Keratinocyte (primary cell): Measurements from ENCODE around the gene EXOC4. TPM values are rescaled to one million over a fixed set of nuclear protein-coding genes. Genes with fewer than 3 reads are reported as not detected.

Experiments
- DNase-seq: peaks from one replicate; pipeline ENCODE4 v3.0.0-alpha.2; 2011; ENCODE audit warnings: low read depth, missing footprints, low spot score
- FAIRE-seq: peaks from 2 replicates; lab custom pipeline; 2011; peaks lifted over from hg19 to GRCh38; lab: Jason Lieb, UNC
- H2AFZ ChIP-seq: 2 replicates; pipeline ENCODE4 v1.6.0; 2012; ENCODE audit warnings: low read length, control low read depth, inconsistent platforms; ENCODE audit not compliant: control insufficient read depth
- H3K27ac ChIP-seq: 2 replicates; pipeline ENCODE4 v1.5.1; 2011; ENCODE audit warnings: low read length; ENCODE audit not compliant: control insufficient read depth, insufficient read depth
- H3K27me3 ChIP-seq: 3 replicates; pipeline ENCODE4 v1.6.0; 2011; ENCODE audit warnings: low read length; ENCODE audit not compliant: control insufficient read depth, insufficient read depth; ENCODE audit errors: extremely low read depth
- H3K36me3 ChIP-seq, 2 experiments: 2 replicates in 1 of 2; 3 replicates in 1 of 2; pipeline ENCODE4 v1.5.1; 2011; ENCODE audit warnings: low read length in 2 of 2, mild to moderate bottlenecking in 1 of 2; ENCODE audit not compliant: control insufficient read depth in 2 of 2, insufficient read depth in 2 of 2; ENCODE audit errors: extremely low read depth in 1 of 2
- H3K4me1 ChIP-seq: 3 replicates; pipeline ENCODE4 v1.5.1; 2011; ENCODE audit warnings: low read length; ENCODE audit not compliant: control insufficient read depth, insufficient read depth; ENCODE audit errors: extremely low read depth
- H3K4me2 ChIP-seq: 3 replicates; pipeline ENCODE4 v1.6.0; 2011; ENCODE audit warnings: low read depth, low read length; ENCODE audit not compliant: control insufficient read depth, insufficient read depth; ENCODE audit errors: extremely low read depth
- H3K4me3 ChIP-seq, 3 experiments: fragments of 200-600 bp in 1 of 3; sonication (generic) in 1 of 3; 2 replicates in 2 of 3; 3 replicates in 1 of 3; pipeline ENCODE4 v1.5.1; 2011 to 2016; ENCODE audit warnings: low read length in 3 of 3, mild to moderate bottlenecking in 3 of 3, control low read depth in 2 of 3, inconsistent platforms in 1 of 3, low read depth in 1 of 3, mixed read lengths in 1 of 3, mixed run types in 1 of 3, moderate library complexity in 1 of 3; ENCODE audit not compliant: control insufficient read depth in 2 of 3, insufficient read depth in 2 of 3; ENCODE audit errors: extremely low read depth in 1 of 3
- H3K79me2 ChIP-seq: 2 replicates; pipeline ENCODE4 v1.6.0; 2012; ENCODE audit warnings: low read length; ENCODE audit not compliant: control insufficient read depth, insufficient read depth
- H3K9ac ChIP-seq: 3 replicates; pipeline ENCODE4 v1.6.0; 2011; ENCODE audit warnings: low read length; ENCODE audit not compliant: control insufficient read depth, insufficient read depth; ENCODE audit errors: extremely low read depth
- H3K9me1 ChIP-seq: 3 replicates; pipeline ENCODE4 v1.6.0; 2011; ENCODE audit warnings: low read length; ENCODE audit not compliant: control insufficient read depth, insufficient read depth; ENCODE audit errors: extremely low read depth
- H3K9me3 ChIP-seq: 2 replicates; pipeline ENCODE4 v1.5.1; 2012; ENCODE audit warnings: low read depth, low read length; ENCODE audit not compliant: control insufficient read depth
- H4K20me1 ChIP-seq: 3 replicates; pipeline ENCODE4 v1.6.0; 2011; ENCODE audit warnings: low read length; ENCODE audit not compliant: control insufficient read depth, insufficient read depth; ENCODE audit errors: extremely low read depth
- CTCF ChIP-seq, 3 experiments: IDR thresholded peaks in 1 of 3; conservative IDR thresholded peaks in 1 of 3; optimal IDR thresholded peaks in 1 of 3; 2 replicates in 2 of 3; 3 replicates in 1 of 3; pipeline versions ENCODE3 to v1.5.1; 2011; ENCODE audit warnings: low read length in 3 of 3, mild to moderate bottlenecking in 3 of 3, moderate library complexity in 2 of 3, control low read depth in 1 of 3, inconsistent platforms in 1 of 3; ENCODE audit not compliant: insufficient read depth in 2 of 3; ENCODE audit errors: extremely low read depth in 1 of 3
- EZH2 ChIP-seq: IDR thresholded peaks from one replicate; pipeline ENCODE4 v1.6.1; 2012; ENCODE audit warnings: inconsistent platforms, mild to moderate bottlenecking, low read length, moderate library complexity
- dilution Hi-C: fragments of 300-500 bp; cut with MboI; formaldehyde crosslinking; loops from one replicate; pipeline ENCODE4 v1.7.0; 2020; ENCODE audit warnings: low sequenced_read_pairs; ENCODE audit not compliant: extremely low pct_ligation_motif_present
- polyA plus RNA-seq, 5 experiments: library from polyadenylated mRNA; depleted of rRNA in 3 of 5; stranded (reverse) in 3 of 5; stranded (forward) in 1 of 5; unstranded in 1 of 5; fragments of >200 nt; gene quantifications; 1 replicate in 1 of 5; 2 replicates in 3 of 5; 3 replicates in 1 of 5; pipeline versions ENCODE4 v1.2.1 to v1.2.3, GENCODE V29; 2011 to 2012; ENCODE audit warnings: missing spikeins in 2 of 5, low read depth in 1 of 5, low replicate concordance in 1 of 5

EXOC4 gene
- polyA plus RNA-seq, 1 donor (not counting 4 experiments of a cell fraction or from before 2014, with no cell fraction given) = 52.6 TPM

GRCh38 chr7:133662830-133663229 is 410.0 kb downstream of the EXOC4 start:
- Histone ChIP-seq H3K79me2 (no peaks in the 10 kb centered on the region), H3K9me1 (no peaks in the 10 kb centered on the region), H3K27me3 (no peaks in the 10 kb centered on the region), H4K20me1 (no peaks in the 10 kb centered on the region), H3K27ac (no peak overlapping the region), H3K36me3 (no peaks in the 10 kb centered on the region), H3K4me1 (no peaks in the 10 kb centered on the region), H3K4me2 (no peak overlapping the region), H3K9ac (no peak overlapping the region), H3K4me3 (no peak overlapping the region), H2AFZ (no peak overlapping the region), H3K9me3 (no peaks in the 10 kb centered on the region)
- FAIRE-seq (no peak), DNase-seq (no peak)
- TF ChIP-seq EZH2 (no peak), CTCF (optimal IDR thresholded peaks at IDR 0.05 in 1 of 3, IDR thresholded peaks at IDR 0.05 in 1 of 3, conservative IDR thresholded peaks at IDR 0.05 in 1 of 3; ENCODE audit: extremely low read depth in 1 of 3, insufficient read depth in 2 of 3, low read length in 3 of 3) (no peak)
- dilution Hi-C loops = no loop called here

DNA sequence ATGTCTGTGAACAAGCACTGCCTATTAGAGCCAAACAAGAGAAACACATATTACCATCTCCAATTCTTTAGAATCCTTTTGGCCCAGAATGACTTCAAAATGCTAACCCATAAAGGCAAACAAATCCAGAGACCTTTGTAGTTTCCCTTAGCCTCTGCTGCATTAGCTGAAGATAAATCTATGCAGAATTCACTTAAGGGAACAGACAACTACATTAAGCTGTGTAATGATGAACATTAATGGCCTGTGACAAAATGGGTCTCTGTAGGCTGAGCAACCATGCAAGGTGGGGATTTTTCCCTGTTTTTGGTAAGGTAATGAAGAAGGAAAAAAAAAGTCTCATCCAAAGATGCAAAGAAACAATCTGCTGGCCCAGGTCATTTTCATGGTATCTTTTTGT is 411.6 kb downstream of the EXOC4 start:
- Histone ChIP-seq H3K9me3 (no peaks in the 10 kb centered on the region), H3K4me3 (no peak overlapping the region)

More for the DNA sequence above, 411.6 kb downstream of the EXOC4 start:
- Histone ChIP-seq H3K4me2 (no peak overlapping the region), H3K4me1 (peaks cover 7% of the 10 kb centered on the region), H3K36me3 (no peaks in the 10 kb centered on the region), H4K20me1 (no peaks in the 10 kb centered on the region), H2AFZ (no peak overlapping the region), H3K27me3 (no peaks in the 10 kb centered on the region), H3K9ac (no peak overlapping the region), H3K9me1 (no peaks in the 10 kb centered on the region), H3K27ac (no peak overlapping the region), H3K79me2 (no peaks in the 10 kb centered on the region)
- no peak for FAIRE-seq
- DNase-seq = no peak
- dilution Hi-C loops = no loop called here
- no peak for TF ChIP-seq CTCF (optimal IDR thresholded peaks at IDR 0.05 in 1 of 3, IDR thresholded peaks at IDR 0.05 in 1 of 3, conservative IDR thresholded peaks at IDR 0.05 in 1 of 3; ENCODE audit: extremely low read depth in 1 of 3, insufficient read depth in 2 of 3, low read length in 3 of 3)
- no peak for TF ChIP-seq EZH2
